Measurements from ENCODE around the gene ATF5. TPM values are rescaled to one million over a fixed set of nuclear protein-coding genes. Genes with fewer than 3 reads are reported as not detected.

The ATF5 gene
- total and polyA plus RNA-seq, 2 of the 8 experiments (the other 6 are each of a cell fraction or from before 2014, with no cell fraction given) = 6.2 to 13.1 TPM

- Histone ChIP-seq H3K14ac (ENCODE audit: insufficient read length) (no peak overlapping the region), H3K23me2 (ENCODE audit: low read depth, low read length) (peaks cover 9% of the 10 kb centered on the region), H3K27me3 (replicated peaks in 1 of 4; ENCODE audit: control insufficient read depth in 3 of 4, extremely low read depth in 1 of 4, insufficient read depth in 3 of 4, low read length in 3 of 4) (no peaks in the 10 kb centered on the region), H2BK120ac (replicated peaks; ENCODE audit: low read depth, low read length) (no peak overlapping the region), H2BK15ac (ENCODE audit: low read length) (no peak overlapping the region), H3K79me1 (ENCODE audit: low read depth, low read length) (peaks cover 19% of the 10 kb centered on the region), H4K20me1 (replicated peaks in 1 of 2; ENCODE audit: control insufficient read depth in 1 of 2, insufficient read depth in 2 of 2, low read length in 2 of 2) (peaks cover 27 to 38% of the 10 kb centered on the region in 2 experiments), H4K5ac (ENCODE audit: insufficient read length, low read depth, low read length) (no peak overlapping the region), H3K56ac (replicated peaks; ENCODE audit: insufficient read length, low read depth, low read length) (no peak overlapping the region), H3K23ac (ENCODE audit: insufficient read length) (no peak overlapping the region), H3K9me3 (ENCODE audit: insufficient read depth in 2 of 2, low read depth in 1 of 2, low read length in 1 of 2) (no peaks in the 10 kb centered on the region), H3K4ac (replicated peaks; ENCODE audit: insufficient read length, low read depth, low read length) (no peak overlapping the region), H2AFZ (ENCODE audit: low read length) (no peak overlapping the region), H3K4me2 (ENCODE audit: insufficient read depth in 1 of 2, low read depth in 2 of 2, low read length in 2 of 2) (no peak overlapping the region; a peak in 1 of 4 replicates), H3K79me2 (ENCODE audit: control insufficient read depth in 1 of 2, insufficient read depth in 2 of 2, low read length in 2 of 2) (peaks cover 24 to 74% of the 10 kb centered on the region in 2 experiments), H2AK5ac (ENCODE audit: low read depth, low read length) (no peak overlapping the region), H3K27ac (ENCODE audit: low read depth, low read length) (no peak overlapping the region), H3K4me3 (ENCODE audit: extremely low read depth in 1 of 4, insufficient read depth in 2 of 4, low read depth in 3 of 4, low read length in 4 of 4) (no peak overlapping the region), H3K36me3 (ENCODE audit: control insufficient read depth in 2 of 4, insufficient read depth in 4 of 4, low read length in 3 of 4) (peaks cover 19 to 41% (median 28%) of the 10 kb centered on the region in 4 experiments), H3K9ac (replicated peaks in 1 of 4; ENCODE audit: extremely low read depth in 1 of 4, low read depth in 3 of 4, low read length in 3 of 4) (no peak overlapping the region; a peak in 2 of 7 replicates), H4K91ac (replicated peaks; ENCODE audit: insufficient read length, low read length) (no peak overlapping the region), H3K4me1 (replicated peaks in 1 of 4; ENCODE audit: control insufficient read depth in 3 of 4, insufficient read depth in 4 of 4, low read length in 3 of 4) (peaks cover 0 to 16% (median 3%) of the 10 kb centered on the region in 4 experiments; a peak in 5 of 7 replicates), H2BK5ac (ENCODE audit: low read depth, low read length) (no peak overlapping the region), H2BK12ac (ENCODE audit: low read depth, low read length) (no peak overlapping the region), H2BK20ac (ENCODE audit: low read length) (no peak overlapping the region), H4K8ac (ENCODE audit: extremely low read depth, insufficient read depth, low read length) (no peak overlapping the region; the same call in 1 of the 2 replicates), H3K18ac (ENCODE audit: extremely low read depth, low read length) (no peak overlapping the region)
- no peak for TF ChIP-seq EP300 (IDR thresholded peaks at IDR 0.05; ENCODE audit: borderline replicate concordance in 1 of 2, low read depth in 2 of 2, low read length in 2 of 2)
- TF ChIP-seq POU5F1 (IDR thresholded peaks at IDR 0.05; ENCODE audit: low read depth, low read length) = no peak
- no peak for TF ChIP-seq HDAC6 (IDR thresholded peaks at IDR 0.05; ENCODE audit: low read depth, low read length)
- FAIRE-seq = no peak
- 90% methylated on average over 10 of the region's 10 CpGs; no CpG with 5 or more reads in 1 of the 2 experiments for WGBS, 2 experiments (ENCODE audit: extremely low coverage in 1 of 2, insufficient coverage in 1 of 2, insufficient read length in 1 of 2, insufficient replicate concordance in 2 of 2, low coverage in 1 of 2, low lambda C conversion rate in 2 of 2, missing lambda C conversion rate in 1 of 2)
- CTCF ChIA-PET (ENCODE audit: partially characterized antibody) = interaction anchor here (3.2 kb wide), 1 partner anchor 12 kb away, joined by 18 read pairs; no protein-coding TSS in a partner anchor
- no peak for DNase-seq (ENCODE audit: low read depth in 1 of 2, low spot score in 2 of 2)
- POLR2A ChIA-PET (ENCODE audit: partially characterized antibody) = interaction anchor here (1.1 to 15.1 kb wide), 4 partner anchors 14 to 76 kb away, joined by 3 to 373 read pairs (median 12); partner anchors contain the start of gene PTOV1
Observed at GRCh38 chr19:49926515-49926914, 2.5 kb upstream of the ATF5 start.

Measured in H1 (cell line).